Loucy (cell line): ENCODE measurements around the gene GMEB2.

Source experiments
- CTCF ChIP-seq: fragments of 200-600 bp; sonication (generic); conservative IDR thresholded peaks from 2 replicates; pipeline ENCODE4 v1.5.1; 2014; ENCODE audit warnings: mild to moderate bottlenecking, antibody characterized with exemption, low read length
- EZH2phosphoT487 ChIP-seq: fragments of 200-600 bp; IDR thresholded peaks from 2 replicates; pipeline ENCODE4 v1.6.1; 2018; ENCODE audit warnings: antibody characterized with exemption, mild to moderate bottlenecking, moderate library complexity, borderline replicate concordance

GRCh38 chr20:63551068-63551467 lies 75.8 kb downstream of the GMEB2 start:
- TF ChIP-seq CTCF (no peak), EZH2phosphoT487 (no peak)
